Endothelial cell (in vitro differentiated cells): ENCODE results near the gene MYOCD. TPM values are rescaled to one million over a fixed set of nuclear protein-coding genes. Genes with fewer than 3 reads are reported as not detected.

Experiments
- DNase-seq: peaks from one replicate; pipeline ENCODE4 v3.0.0; 2021; ENCODE audit warnings: low spot score
- H3K27ac Mint-ChIP-seq: one replicate; pipeline ENCODE4 v1.8.0; 2021; ENCODE audit warnings: mixed read lengths, inconsistent platforms; ENCODE audit not compliant: unreplicated experiment
- H3K27me3 Mint-ChIP-seq: one replicate; pipeline ENCODE4 v1.8.0; 2021; ENCODE audit warnings: mild to moderate bottlenecking, moderate library complexity, mixed read lengths, inconsistent platforms; ENCODE audit not compliant: unreplicated experiment
- H3K36me3 Mint-ChIP-seq: one replicate; pipeline ENCODE4 v1.8.0; 2021; ENCODE audit warnings: mild to moderate bottlenecking, low read depth, mixed read lengths, inconsistent platforms; ENCODE audit not compliant: unreplicated experiment
- H3K4me1 Mint-ChIP-seq: one replicate; pipeline ENCODE4 v1.8.0; 2021; ENCODE audit warnings: mild to moderate bottlenecking, mixed read lengths, inconsistent platforms; ENCODE audit not compliant: unreplicated experiment
- H3K4me3 Mint-ChIP-seq: one replicate; pipeline ENCODE4 v1.8.0; 2021; ENCODE audit warnings: mild to moderate bottlenecking, mixed read lengths, inconsistent platforms; ENCODE audit not compliant: unreplicated experiment
- H3K9me3 Mint-ChIP-seq: one replicate; pipeline ENCODE4 v1.8.0; 2021; ENCODE audit warnings: mixed read lengths, inconsistent platforms; ENCODE audit not compliant: unreplicated experiment
- CTCF ChIP-seq: fragments of 200-600 bp; sonication (generic); IDR thresholded peaks from one replicate; pipeline ENCODE4 v1.5.0; 2021; ENCODE audit warnings: antibody characterized with exemption; ENCODE audit not compliant: unreplicated experiment
- total RNA-seq: library from RNA; stranded (reverse); fragmentation: NEBNext Ultra II Directional; extraction: Animal tissue kit (Norgen Biotek cat#: 25700); gene quantifications from one replicate; pipeline ENCODE4 v1.2.1, GENCODE V29; 2021; ENCODE audit not compliant: unreplicated experiment

The MYOCD gene
- total RNA-seq, 1 donor from 2014 or later, result 0.38 TPM

- peaks cover 3% of the 10 kb centered on the region for H3K27me3 Mint-ChIP-seq
- H3K36me3 Mint-ChIP-seq, result no peaks in the 10 kb centered on the region
- H3K4me1 Mint-ChIP-seq, result peaks cover 10% of the 10 kb centered on the region
- DNase-seq, result no peak
- no peak overlapping the region for H3K27ac Mint-ChIP-seq
- no peak overlapping the region for H3K4me3 Mint-ChIP-seq
- H3K9me3 Mint-ChIP-seq, result no peaks in the 10 kb centered on the region
- TF ChIP-seq CTCF, result no peak
Measured at GRCh38 chr17:12719948-12720347, 54.3 kb downstream of the MYOCD start.

DNA sequence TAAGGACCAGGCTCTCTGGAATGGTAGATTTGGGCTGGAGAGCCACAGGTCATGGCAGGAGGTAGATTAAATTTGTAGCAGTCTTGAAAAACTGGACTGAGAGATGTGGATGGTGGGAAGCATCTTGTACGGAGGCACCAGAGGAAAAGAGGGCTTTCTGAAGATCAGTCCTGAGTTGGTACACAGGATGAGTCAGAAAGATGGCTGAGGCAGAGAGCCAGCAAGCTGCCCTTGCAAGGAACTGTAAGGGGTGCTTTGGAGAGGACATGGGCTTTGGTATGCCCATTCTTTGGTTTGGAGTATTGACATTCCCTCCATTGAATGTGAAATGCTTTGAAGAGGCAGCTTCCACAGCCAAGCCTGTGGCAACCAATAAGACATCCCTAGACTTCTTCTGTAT, 55.9 kb downstream of the MYOCD start:
- Mint-ChIP-seq H3K4me1 (peaks cover 5% of the 10 kb centered on the region), H3K36me3 (no peaks in the 10 kb centered on the region), H3K9me3 (no peaks in the 10 kb centered on the region), H3K4me3 (no peak overlapping the region), H3K27ac (no peak overlapping the region), H3K27me3 (peaks cover 3% of the 10 kb centered on the region)
- no peak for TF ChIP-seq CTCF
- no peak for DNase-seq

DNA sequence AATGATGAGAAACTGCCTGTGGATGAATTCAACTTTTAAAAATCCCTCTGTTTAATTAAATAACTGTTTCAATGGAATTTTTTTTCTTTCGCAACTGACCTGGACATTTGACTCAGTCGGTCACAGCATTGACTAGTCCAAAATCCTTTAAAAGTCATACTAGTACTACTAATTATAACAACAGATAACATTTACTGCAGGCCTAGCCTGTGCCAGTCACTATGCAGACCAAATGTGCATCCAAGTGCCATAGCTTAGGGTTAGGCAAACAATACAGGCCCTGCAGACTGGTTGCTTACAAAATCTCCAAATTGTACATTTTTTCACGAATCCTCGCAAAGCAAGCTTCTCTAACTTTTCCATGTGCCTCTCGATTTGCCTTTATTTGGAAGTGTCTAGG, 56.6 kb downstream of the MYOCD start:
- peaks cover 5% of the 10 kb centered on the region for H3K4me1 Mint-ChIP-seq
- H3K27ac Mint-ChIP-seq, result no peak overlapping the region
- no peak for TF ChIP-seq CTCF
- H3K36me3 Mint-ChIP-seq, result no peaks in the 10 kb centered on the region
- no peaks in the 10 kb centered on the region for H3K9me3 Mint-ChIP-seq
- no peak for DNase-seq
- no peak overlapping the region for H3K4me3 Mint-ChIP-seq
- H3K27me3 Mint-ChIP-seq, result peaks cover 3% of the 10 kb centered on the region

GRCh38 chr17:12726131-12726530, 60.4 kb downstream of the MYOCD start:
- no peak for TF ChIP-seq CTCF
- Mint-ChIP-seq H3K4me1 (no peaks in the 10 kb centered on the region), H3K27me3 (peaks cover 1% of the 10 kb centered on the region), H3K36me3 (no peaks in the 10 kb centered on the region), H3K9me3 (no peaks in the 10 kb centered on the region), H3K4me3 (no peak overlapping the region), H3K27ac (no peak overlapping the region)
- no peak for DNase-seq

- H3K27ac Mint-ChIP-seq, result no peak overlapping the region
- no peak overlapping the region for H3K4me3 Mint-ChIP-seq
- no peaks in the 10 kb centered on the region for H3K27me3 Mint-ChIP-seq
- no peaks in the 10 kb centered on the region for H3K4me1 Mint-ChIP-seq
- no peaks in the 10 kb centered on the region for H3K36me3 Mint-ChIP-seq
- no peak for DNase-seq
- H3K9me3 Mint-ChIP-seq, result no peaks in the 10 kb centered on the region
- no peak for TF ChIP-seq CTCF
Measured at GRCh38 chr17:12727076-12727760, 61.5 kb downstream of the MYOCD start.
